WTC11 (cell line): ENCODE measurements around the gene WNT2.
"Not testable (repeated sequence)": the region's sequence is repeated elsewhere in the genome, so short reads cannot be mapped to it uniquely, and the experiment has no call there.

ENCODE experiments used
- CBFB ChIP-seq: sonication (generic); formaldehyde crosslinking; IDR thresholded peaks from 2 replicates; pipeline ENCODE4 v1.8.1; 2022; ENCODE audit warnings: mild to moderate bottlenecking, low read depth, missing genetic modification reagents
- NFYB ChIP-seq: sonication (generic); formaldehyde crosslinking; conservative IDR thresholded peaks from 2 replicates; pipeline ENCODE4 v1.8.0; 2022; ENCODE audit warnings: low read depth, missing genetic modification reagents
- ZNF232 ChIP-seq: sonication (generic); formaldehyde crosslinking; IDR thresholded peaks from 2 replicates; pipeline ENCODE4 v1.8.0; 2022; ENCODE audit warnings: mild to moderate bottlenecking, missing genetic modification reagents
- TF ChIP-seq, protein P1 (sequence below): fragments of 200-600 bp; IDR thresholded peaks from 2 replicates; pipeline ENCODE4 v1.8.0; 2022; ENCODE audit warnings: antibody characterized with exemption
- TF ChIP-seq, protein P2 (sequence below): sonication (generic); formaldehyde crosslinking; IDR thresholded peaks from 2 replicates; pipeline ENCODE4 v1.8.0; 2022; ENCODE audit warnings: mild to moderate bottlenecking, missing genetic modification reagents
- TF ChIP-seq, protein P3 (sequence below): sonication (generic); formaldehyde crosslinking; IDR thresholded peaks from 2 replicates; pipeline ENCODE4 v1.8.1; 2022; ENCODE audit warnings: mild to moderate bottlenecking, missing genetic modification reagents, moderate library complexity, borderline replicate concordance

DNA sequence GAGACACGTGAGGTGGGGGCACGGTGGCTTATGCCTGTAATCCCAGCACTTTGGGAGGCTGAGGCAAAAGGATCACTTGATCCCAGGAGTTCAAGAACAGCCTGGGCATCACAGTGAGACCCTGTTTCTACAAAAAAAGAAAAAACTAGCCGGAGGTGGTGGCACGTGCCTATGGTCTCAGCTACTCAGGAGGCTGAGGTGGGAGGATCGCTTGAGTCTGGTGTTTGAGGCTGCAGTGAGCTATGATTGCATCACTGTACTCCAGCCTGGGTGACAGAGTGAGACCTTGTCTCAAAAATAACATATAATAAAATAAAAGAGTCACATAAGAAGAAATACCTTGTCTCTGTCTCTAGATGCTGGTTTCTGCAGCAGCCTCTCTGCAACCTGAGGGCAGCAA, 22.4 kb downstream of the WNT2 start:
- TF ChIP-seq, protein P1, sequence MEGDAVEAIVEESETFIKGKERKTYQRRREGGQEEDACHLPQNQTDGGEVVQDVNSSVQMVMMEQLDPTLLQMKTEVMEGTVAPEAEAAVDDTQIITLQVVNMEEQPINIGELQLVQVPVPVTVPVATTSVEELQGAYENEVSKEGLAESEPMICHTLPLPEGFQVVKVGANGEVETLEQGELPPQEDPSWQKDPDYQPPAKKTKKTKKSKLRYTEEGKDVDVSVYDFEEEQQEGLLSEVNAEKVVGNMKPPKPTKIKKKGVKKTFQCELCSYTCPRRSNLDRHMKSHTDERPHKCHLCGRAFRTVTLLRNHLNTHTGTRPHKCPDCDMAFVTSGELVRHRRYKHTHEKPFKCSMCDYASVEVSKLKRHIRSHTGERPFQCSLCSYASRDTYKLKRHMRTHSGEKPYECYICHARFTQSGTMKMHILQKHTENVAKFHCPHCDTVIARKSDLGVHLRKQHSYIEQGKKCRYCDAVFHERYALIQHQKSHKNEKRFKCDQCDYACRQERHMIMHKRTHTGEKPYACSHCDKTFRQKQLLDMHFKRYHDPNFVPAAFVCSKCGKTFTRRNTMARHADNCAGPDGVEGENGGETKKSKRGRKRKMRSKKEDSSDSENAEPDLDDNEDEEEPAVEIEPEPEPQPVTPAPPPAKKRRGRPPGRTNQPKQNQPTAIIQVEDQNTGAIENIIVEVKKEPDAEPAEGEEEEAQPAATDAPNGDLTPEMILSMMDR: not testable (repeated sequence)
- not testable (repeated sequence) for TF ChIP-seq NFYB, ZNF232, CBFB (CRISPR knock-in tag)
- TF ChIP-seq, protein P2, sequence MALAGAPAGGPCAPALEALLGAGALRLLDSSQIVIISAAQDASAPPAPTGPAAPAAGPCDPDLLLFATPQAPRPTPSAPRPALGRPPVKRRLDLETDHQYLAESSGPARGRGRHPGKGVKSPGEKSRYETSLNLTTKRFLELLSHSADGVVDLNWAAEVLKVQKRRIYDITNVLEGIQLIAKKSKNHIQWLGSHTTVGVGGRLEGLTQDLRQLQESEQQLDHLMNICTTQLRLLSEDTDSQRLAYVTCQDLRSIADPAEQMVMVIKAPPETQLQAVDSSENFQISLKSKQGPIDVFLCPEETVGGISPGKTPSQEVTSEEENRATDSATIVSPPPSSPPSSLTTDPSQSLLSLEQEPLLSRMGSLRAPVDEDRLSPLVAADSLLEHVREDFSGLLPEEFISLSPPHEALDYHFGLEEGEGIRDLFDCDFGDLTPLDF (CRISPR knock-in tag): not testable (repeated sequence)
- TF ChIP-seq, protein P3, sequence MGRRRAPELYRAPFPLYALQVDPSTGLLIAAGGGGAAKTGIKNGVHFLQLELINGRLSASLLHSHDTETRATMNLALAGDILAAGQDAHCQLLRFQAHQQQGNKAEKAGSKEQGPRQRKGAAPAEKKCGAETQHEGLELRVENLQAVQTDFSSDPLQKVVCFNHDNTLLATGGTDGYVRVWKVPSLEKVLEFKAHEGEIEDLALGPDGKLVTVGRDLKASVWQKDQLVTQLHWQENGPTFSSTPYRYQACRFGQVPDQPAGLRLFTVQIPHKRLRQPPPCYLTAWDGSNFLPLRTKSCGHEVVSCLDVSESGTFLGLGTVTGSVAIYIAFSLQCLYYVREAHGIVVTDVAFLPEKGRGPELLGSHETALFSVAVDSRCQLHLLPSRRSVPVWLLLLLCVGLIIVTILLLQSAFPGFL: not testable (repeated sequence)
